Frontal cortex (tissue), 1 donor: Measurements from ENCODE around the gene NUP93. TPM values are rescaled to one million over a fixed set of nuclear protein-coding genes. Genes with fewer than 3 reads are reported as not detected.
A peak's percentile ranks its signal among the peaks of the same experiment; 100 is the strongest.

Experiments used
- small RNA-seq: library from RNA; depleted of rRNA; stranded (forward); fragments of <200 nt; gene quantifications from one replicate; pipeline ENCODE3, GENCODE V24; 2014
- total RNA-seq: library from RNA; depleted of rRNA; stranded (reverse); fragments of >200 nt; gene quantifications from one replicate; pipeline ENCODE4 v1.2.3, GENCODE V29; 2014

The NUP93 gene
- total RNA-seq, 1 donor from 2014 or later, result 219 TPM

Small RNA genes within 50 kb of the gene (small RNA-seq; reads per million reads assigned to genes)
- gene MIR138-2, result 20.9 reads per million, percentile 97 among the genes with 10 or more reads in this experiment

Other genes starting within 250 kb of the NUP93 start
- gene BBS2, start 210.1 kb upstream of the NUP93 start, total RNA-seq, result 144 TPM
- gene MT4, start 165.1 kb upstream of the NUP93 start, total RNA-seq, result not detected
- gene MT3, start 140.6 kb upstream of the NUP93 start, total RNA-seq, result 7.3 TPM
- 1.6 TPM for gene MT2A, start 121.5 kb upstream of the NUP93 start, total RNA-seq
- 5.7 TPM for gene MT1E, start 104.3 kb upstream of the NUP93 start, total RNA-seq
- gene MT1M, start 97.5 kb upstream of the NUP93 start, total RNA-seq, result not detected
- gene MT1A, start 91.5 kb upstream of the NUP93 start, total RNA-seq, result not detected
- gene MT1B, start 78.2 kb upstream of the NUP93 start, total RNA-seq, result not detected
- 1.2 TPM for gene MT1F, start 72.2 kb upstream of the NUP93 start, total RNA-seq
- gene MT1G, start 62.1 kb upstream of the NUP93 start, total RNA-seq, result not detected
- gene MT1H, start 60.3 kb upstream of the NUP93 start, total RNA-seq, result not detected
- 7.7 TPM for gene MT1X, start 47.7 kb upstream of the NUP93 start, total RNA-seq
- not detected for gene SLC12A3, start 135.1 kb downstream of the NUP93 start, total RNA-seq
- 42.0 TPM for gene HERPUD1, start 202.0 kb downstream of the NUP93 start, total RNA-seq
- 0.82 TPM for gene CETP, start 231.8 kb downstream of the NUP93 start, total RNA-seq